CD4-positive, alpha-beta T cell (primary cell): Measurements from ENCODE around the gene MANF. TPM values are rescaled to one million over a fixed set of nuclear protein-coding genes. Genes with fewer than 3 reads are reported as not detected.

ENCODE experiments used
- ATAC-seq: fragments of 200-7000 bp; cut with Tn5 transposase; one replicate; pipeline ENCODE4 v1.10.0; 2022; ENCODE audit warnings: mild to moderate bottlenecking; ENCODE audit not compliant: poor library complexity
- CTCF ChIA-PET: fragments of 350-600 bp; sonication (Branson Sonifier 250); formaldehyde crosslinking; loops from one replicate; lab custom pipeline; 2021; ENCODE audit warnings: antibody characterized with exemption, inconsistent platforms; lab: Charles Lee
- POLR2A ChIA-PET: fragments of 350-600 bp; sonication (Branson Sonifier 250); formaldehyde crosslinking; loops from one replicate; lab custom pipeline; 2021; ENCODE audit warnings: antibody characterized with exemption, inconsistent platforms; lab: Charles Lee
- DNase-seq, 14 experiments: peaks; one replicate each; pipeline ENCODE4 v3.0.0-alpha.2; 2013 to 2020; ENCODE audit warnings: mixed read lengths in 2 of 14
- H3K27ac ChIP-seq, 2 donors: one replicate each; pipeline versions ENCODE4 v1.5.1 to v1.7.0; 2013; ENCODE audit warnings: low read length in 2 of 2, low read depth in 1 of 2, mild to moderate bottlenecking in 1 of 2
- H3K27me3 ChIP-seq, 2 experiments: 1 replicate in 1 of 2; 2 replicates in 1 of 2; pipeline versions ENCODE4 v1.6.1 to v1.7.0; 2013; ENCODE audit warnings: low read length in 2 of 2, control low read depth in 1 of 2, mild to moderate bottlenecking in 1 of 2, moderate library complexity in 1 of 2; ENCODE audit not compliant: insufficient read depth in 2 of 2, control insufficient read depth in 1 of 2
- H3K36me3 ChIP-seq: one replicate; pipeline ENCODE4 v1.6.1; 2013; ENCODE audit warnings: low read length, control low read depth; ENCODE audit not compliant: insufficient read depth
- H3K4me1 ChIP-seq: one replicate; pipeline ENCODE4 v1.6.1; 2013; ENCODE audit warnings: low read length, control low read depth; ENCODE audit not compliant: insufficient read depth
- H3K4me3 ChIP-seq: one replicate; pipeline ENCODE4 v1.5.1; 2013; ENCODE audit warnings: mild to moderate bottlenecking, low read length, moderate library complexity
- H3K9me3 ChIP-seq, 2 experiments: 1 replicate in 1 of 2; 2 replicates in 1 of 2; pipeline versions ENCODE4 v1.6.1 to v1.7.0; 2013; ENCODE audit warnings: low read length in 2 of 2, mild to moderate bottlenecking in 2 of 2, control low read depth in 1 of 2, moderate library complexity in 1 of 2; ENCODE audit not compliant: control insufficient read depth in 1 of 2, insufficient read depth in 1 of 2
- H3K27ac Mint-ChIP-seq: one replicate; pipeline ENCODE4 v1.8.0; 2020; ENCODE audit warnings: mixed read lengths
- H3K27me3 Mint-ChIP-seq: one replicate; pipeline ENCODE4 v1.8.0; 2021; ENCODE audit warnings: mixed read lengths
- H3K36me3 Mint-ChIP-seq: one replicate; pipeline ENCODE4 v1.8.0; 2021; ENCODE audit warnings: low read depth, mixed read lengths
- H3K4me1 Mint-ChIP-seq: one replicate; pipeline ENCODE4 v1.8.0; 2021; ENCODE audit warnings: low read depth, mixed read lengths
- H3K4me3 Mint-ChIP-seq: one replicate; pipeline ENCODE4 v1.8.0; 2020; ENCODE audit warnings: mild to moderate bottlenecking, mixed read lengths
- H3K9me3 Mint-ChIP-seq: one replicate; pipeline ENCODE4 v1.8.0; 2020; ENCODE audit warnings: mixed read lengths
- intact Hi-C, 2 experiments: fragments of 100-400 bp; cut with DNase I in 1 of 2; cut with micrococcal nuclease in 1 of 2; formaldehyde crosslinking; loops; one replicate each; pipeline versions ENCODE4 v1.15.1 to v1.9.0; 2023 to 2025; cut with DNase I, micrococcal nuclease
- total RNA-seq, 174 experiments: library from RNA in 2 of 174; stranded (reverse) in 2 of 174; gene quantifications; one replicate each; pipeline ENCODE4 v1.2.3 and lab custom pipeline; 2021 to 2026
- TF ChIP-seq, protein P1 (sequence below): fragments of 200-600 bp; IDR thresholded peaks from one replicate; pipeline ENCODE4 v1.8.0; 2022; ENCODE audit warnings: antibody characterized with exemption, mild to moderate bottlenecking

Gene MANF
- total RNA-seq, 2 experiments from 2014 or later = 26.4 to 30.2 TPM

DNA sequence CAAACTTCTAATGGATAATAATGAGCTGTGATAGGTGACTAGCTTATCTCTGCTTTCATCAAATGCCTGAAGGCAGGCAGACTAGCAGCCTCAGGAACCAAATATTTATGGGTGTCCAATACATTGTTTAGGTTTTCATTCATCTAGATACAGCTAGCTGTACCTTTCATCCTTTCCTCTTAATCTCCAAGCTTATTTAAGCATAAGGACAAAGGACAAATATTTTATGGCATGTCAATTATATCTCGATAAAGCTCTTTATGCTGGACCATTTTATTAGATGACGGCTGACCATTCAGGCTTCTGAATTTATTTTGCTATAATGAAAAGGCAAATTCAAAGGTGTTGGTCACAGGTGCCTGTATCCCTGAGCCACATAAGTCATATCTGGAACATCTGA, 22.9 kb downstream of the MANF start:
- H3K27ac ChIP-seq = no peak overlapping the region
- intact Hi-C loops = no loop called here

DNA sequence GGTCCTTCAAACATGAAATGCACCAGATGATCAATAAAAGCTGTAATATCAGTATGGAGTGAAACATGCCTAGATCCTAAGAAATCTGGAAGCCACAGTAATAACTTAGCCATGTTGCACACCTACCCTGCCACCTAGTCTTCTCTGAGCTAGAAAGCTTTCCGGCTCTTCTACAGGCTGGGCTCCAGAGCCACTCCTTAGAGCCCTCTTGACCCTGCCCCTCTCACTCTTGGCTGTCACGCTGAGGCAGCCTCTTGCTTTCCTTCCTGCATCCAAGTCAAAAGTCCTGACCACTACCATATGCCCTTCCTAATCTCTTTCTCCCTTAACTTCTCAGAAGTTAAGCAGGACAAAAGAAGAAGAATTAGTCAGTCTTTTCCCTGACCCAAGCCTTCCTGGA, 23.7 kb downstream of the MANF start:
- Histone ChIP-seq H3K27me3 (no peaks in the 10 kb centered on the region), H3K4me1 (no peaks in the 10 kb centered on the region), H3K4me3 (no peak overlapping the region), H3K27ac (no peak overlapping the region), H3K36me3 (peaks cover 80% of the 10 kb centered on the region), H3K9me3 (no peaks in the 10 kb centered on the region)
- Mint-ChIP-seq H3K27me3 (no peaks in the 10 kb centered on the region), H3K4me1 (peaks cover 27% of the 10 kb centered on the region), H3K9me3 (no peaks in the 10 kb centered on the region), H3K36me3 (peaks cover 78% of the 10 kb centered on the region), H3K4me3 (no peak overlapping the region), H3K27ac (no peak overlapping the region)
- ATAC-seq = no peak
- TF ChIP-seq, protein P1, sequence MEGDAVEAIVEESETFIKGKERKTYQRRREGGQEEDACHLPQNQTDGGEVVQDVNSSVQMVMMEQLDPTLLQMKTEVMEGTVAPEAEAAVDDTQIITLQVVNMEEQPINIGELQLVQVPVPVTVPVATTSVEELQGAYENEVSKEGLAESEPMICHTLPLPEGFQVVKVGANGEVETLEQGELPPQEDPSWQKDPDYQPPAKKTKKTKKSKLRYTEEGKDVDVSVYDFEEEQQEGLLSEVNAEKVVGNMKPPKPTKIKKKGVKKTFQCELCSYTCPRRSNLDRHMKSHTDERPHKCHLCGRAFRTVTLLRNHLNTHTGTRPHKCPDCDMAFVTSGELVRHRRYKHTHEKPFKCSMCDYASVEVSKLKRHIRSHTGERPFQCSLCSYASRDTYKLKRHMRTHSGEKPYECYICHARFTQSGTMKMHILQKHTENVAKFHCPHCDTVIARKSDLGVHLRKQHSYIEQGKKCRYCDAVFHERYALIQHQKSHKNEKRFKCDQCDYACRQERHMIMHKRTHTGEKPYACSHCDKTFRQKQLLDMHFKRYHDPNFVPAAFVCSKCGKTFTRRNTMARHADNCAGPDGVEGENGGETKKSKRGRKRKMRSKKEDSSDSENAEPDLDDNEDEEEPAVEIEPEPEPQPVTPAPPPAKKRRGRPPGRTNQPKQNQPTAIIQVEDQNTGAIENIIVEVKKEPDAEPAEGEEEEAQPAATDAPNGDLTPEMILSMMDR = no peak
- no peak for DNase-seq
- ChIA-PET POLR2A (no interaction called here), CTCF (interaction anchor here (2.1 kb wide), 1 partner anchor 20 kb away, joined by 5 read pairs; no protein-coding TSS in a partner anchor)
- intact Hi-C loops = no loop called here

More for the DNA sequence above, 22.9 kb downstream of the MANF start:
- H3K4me3 ChIP-seq = no peak overlapping the region
- peaks cover 3% of the 10 kb centered on the region for H3K4me1 ChIP-seq
- ChIA-PET POLR2A (no interaction called here), CTCF (interaction anchor here (2.1 kb wide), 1 partner anchor 19 kb away, joined by 5 read pairs; no protein-coding TSS in a partner anchor)
- Mint-ChIP-seq H3K9me3 (no peaks in the 10 kb centered on the region), H3K4me3 (no peak overlapping the region), H3K36me3 (peaks cover 78% of the 10 kb centered on the region), H3K4me1 (peaks cover 35% of the 10 kb centered on the region), H3K27ac (peak overlapping the region; percentile 12), H3K27me3 (no peaks in the 10 kb centered on the region)
- peaks cover 78% of the 10 kb centered on the region for H3K36me3 ChIP-seq
- no peaks in the 10 kb centered on the region for H3K9me3 ChIP-seq
- DNase-seq (no peak), ATAC-seq (no peak)
- H3K27me3 ChIP-seq = no peaks in the 10 kb centered on the region
- TF ChIP-seq, protein P1 = no peak

DNA sequence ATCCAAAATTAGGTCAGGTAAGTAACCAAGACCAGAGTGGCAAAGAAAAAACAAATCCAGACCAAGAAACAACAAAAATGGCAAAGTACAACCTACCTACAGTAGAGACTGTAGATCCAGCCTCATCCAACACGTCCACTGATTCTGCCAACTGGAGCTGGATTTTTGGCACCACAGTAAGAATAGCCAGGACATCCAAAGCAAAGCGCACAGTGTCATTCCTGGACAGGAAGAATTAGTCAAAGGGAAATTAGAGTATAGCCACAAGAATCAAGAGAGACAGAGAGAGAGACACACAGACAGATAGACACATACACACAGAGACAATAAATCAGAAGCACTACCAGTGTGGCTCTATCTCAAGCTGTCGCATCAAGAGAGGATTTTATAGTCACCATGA, 37.1 kb downstream of the MANF start:
- Mint-ChIP-seq H3K27me3 (no peaks in the 10 kb centered on the region), H3K9me3 (no peaks in the 10 kb centered on the region)
- TF ChIP-seq, protein P1 = no peak

More for the DNA sequence above, 37.1 kb downstream of the MANF start:
- H3K4me3 Mint-ChIP-seq = no peak overlapping the region
- Histone ChIP-seq H3K4me1 (no peaks in the 10 kb centered on the region), H3K4me3 (no peak overlapping the region), H3K27me3 (no peaks in the 10 kb centered on the region), H3K36me3 (peaks cover 63% of the 10 kb centered on the region), H3K9me3 (no peaks in the 10 kb centered on the region), H3K27ac (no peak overlapping the region)
- no peaks in the 10 kb centered on the region for H3K4me1 Mint-ChIP-seq
- ATAC-seq (no peak), DNase-seq (no peak)
- peaks cover 82% of the 10 kb centered on the region for H3K36me3 Mint-ChIP-seq
- ChIA-PET POLR2A (no interaction called here), CTCF (interaction anchor here (1.0 kb wide), 2 partner anchors 9 to 13 kb away, joined by 3 to 5 read pairs; no protein-coding TSS in a partner anchor)
- H3K27ac Mint-ChIP-seq = no peak overlapping the region
- intact Hi-C loops = no loop called here
